HepG2 (cell line): ENCODE results near the gene LSS.

ENCODE experiments used
- E2F1 ChIP-seq: sonication (generic); formaldehyde crosslinking; IDR thresholded peaks from 2 replicates; pipeline ENCODE4 v1.5.0; 2020; ENCODE audit warnings: missing genetic modification reagents
- FOXK2 ChIP-seq: fragments of 450-650 bp; IDR thresholded peaks from 2 replicates; pipeline ENCODE4 v1.6.1; 2016
- PHF21A ChIP-seq: sonication (generic); formaldehyde crosslinking; IDR thresholded peaks from 2 replicates; pipeline ENCODE4 v1.5.0; 2020; ENCODE audit warnings: mild to moderate bottlenecking, missing genetic modification reagents
- REST ChIP-seq, 2 experiments: IDR thresholded peaks; 2 replicates each; pipeline ENCODE4 v1.6.1; 2011 to 2012; ENCODE audit warnings: low read length in 2 of 2, borderline replicate concordance in 1 of 2, low read depth in 1 of 2, mild to moderate bottlenecking in 1 of 2, moderate library complexity in 1 of 2

GRCh38 chr21:46139686-46140085, 88.9 kb downstream of the LSS start:
- TF ChIP-seq FOXK2 (no peak), E2F1 (CRISPR knock-in tag) (no peak), PHF21A (no peak), REST (IDR thresholded peaks at IDR 0.05; ENCODE audit: borderline replicate concordance in 1 of 2, low read depth in 1 of 2, low read length in 2 of 2) (no peak)
